Activated CD8-positive, alpha-beta memory T cell treated with anti-CD3 and anti-CD28 coated beads, Interleukin-2, amount 10 ng/mL, durations not matched to agents 7 days and 5 days (primary cell): Measurements from ENCODE around the gene PHC1. TPM values are rescaled to one million over a fixed set of nuclear protein-coding genes. Genes with fewer than 3 reads are reported as not detected.
"Not testable (repeated sequence)": the region's sequence is repeated elsewhere in the genome, so short reads cannot be mapped to it uniquely, and the experiment has no call there.

ENCODE experiments used
- ATAC-seq: fragments of 150-1000 bp; cut with Tn5 transposase; one replicate; pipeline ENCODE4 v1.10.0; 2021; ENCODE audit warnings: moderate library complexity
- CTCF ChIA-PET: fragments of 350-600 bp; sonication (Branson Sonifier 250); formaldehyde crosslinking; loops from one replicate; lab custom pipeline; 2021; ENCODE audit warnings: antibody characterized with exemption; lab: Charles Lee
- DNase-seq: peaks from one replicate; pipeline ENCODE4 v3.0.0-alpha.2; 2020
- H3K27ac Mint-ChIP-seq: one replicate; pipeline ENCODE4 v1.8.0; 2021; ENCODE audit warnings: mild to moderate bottlenecking, mixed read lengths
- H3K27me3 Mint-ChIP-seq: one replicate; pipeline ENCODE4 v1.8.0; 2021; ENCODE audit warnings: mixed read lengths
- H3K36me3 Mint-ChIP-seq: one replicate; pipeline ENCODE4 v1.8.0; 2021; ENCODE audit warnings: mild to moderate bottlenecking, mixed read lengths
- H3K4me1 Mint-ChIP-seq: one replicate; pipeline ENCODE4 v1.8.0; 2021; ENCODE audit warnings: mixed read lengths
- H3K4me3 Mint-ChIP-seq: one replicate; pipeline ENCODE4 v1.8.0; 2021; ENCODE audit warnings: mild to moderate bottlenecking, moderate library complexity, mixed read lengths
- H3K9me3 Mint-ChIP-seq: one replicate; pipeline ENCODE4 v1.8.0; 2022; ENCODE audit warnings: low read depth, mixed read lengths
- total RNA-seq, 2 experiments: library from RNA; stranded (reverse); gene quantifications; one replicate each; pipeline ENCODE4 v1.2.3, GENCODE V29; 2021

PHC1 gene
- total RNA-seq, 2 experiments from 2014 or later = 5.1 to 9.2 TPM

DNA sequence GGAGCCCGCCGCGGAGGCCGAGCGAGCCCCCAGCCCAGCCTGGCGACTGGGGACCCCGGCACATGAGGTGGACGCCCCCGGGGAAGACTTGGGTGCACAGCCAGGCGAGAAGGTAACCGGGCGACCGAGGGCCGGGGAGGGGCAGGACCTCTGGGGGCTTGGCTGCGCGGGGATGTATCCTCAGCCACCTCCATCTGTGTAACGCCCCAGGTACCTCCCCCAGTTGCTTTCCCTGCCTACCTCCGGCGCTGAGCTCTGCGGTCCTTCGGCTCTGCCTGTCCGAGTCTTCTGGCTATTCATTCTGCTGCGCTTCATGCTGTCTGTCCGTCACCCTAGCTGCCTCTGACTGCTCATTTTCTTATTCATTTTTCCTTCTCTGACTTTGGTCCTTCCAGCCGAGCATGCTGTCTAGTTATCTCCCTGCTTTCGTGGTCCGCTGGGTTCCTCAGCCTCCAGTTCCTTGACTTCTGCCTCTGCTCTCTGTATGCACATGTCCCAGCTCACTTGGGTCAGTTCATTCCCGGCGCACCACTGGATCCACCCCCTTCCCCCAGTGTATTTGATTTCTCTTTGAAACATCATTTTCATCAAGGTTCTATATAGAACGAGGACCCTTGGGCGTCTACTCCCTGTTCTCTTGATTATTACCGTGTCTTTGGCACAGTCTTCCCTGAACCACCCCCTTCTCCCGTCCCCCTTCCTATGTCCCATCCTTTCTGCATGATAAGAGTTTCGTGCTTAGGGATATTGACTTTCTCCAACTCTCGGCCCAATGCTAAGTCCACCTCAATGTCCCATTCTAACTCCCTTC is 612 bp downstream of the PHC1 start:
- Mint-ChIP-seq H3K9me3 (no peaks in the 10 kb centered on the region), H3K27me3 (peaks cover 18% of the 10 kb centered on the region), H3K4me1 (peaks cover 8% of the 10 kb centered on the region), H3K4me3 (no peak overlapping the region), H3K27ac (no peak overlapping the region), H3K36me3 (no peaks in the 10 kb centered on the region)
- peak; percentile 92 for ATAC-seq
- CTCF ChIA-PET = interaction anchor here (0.7 to 3.0 kb wide), 6 partner anchors 24 to 688 kb away, joined by 3 to 13 read pairs (median 4); partner anchors contain the start of gene M6PR
- peak; percentile 72 for DNase-seq

DNA sequence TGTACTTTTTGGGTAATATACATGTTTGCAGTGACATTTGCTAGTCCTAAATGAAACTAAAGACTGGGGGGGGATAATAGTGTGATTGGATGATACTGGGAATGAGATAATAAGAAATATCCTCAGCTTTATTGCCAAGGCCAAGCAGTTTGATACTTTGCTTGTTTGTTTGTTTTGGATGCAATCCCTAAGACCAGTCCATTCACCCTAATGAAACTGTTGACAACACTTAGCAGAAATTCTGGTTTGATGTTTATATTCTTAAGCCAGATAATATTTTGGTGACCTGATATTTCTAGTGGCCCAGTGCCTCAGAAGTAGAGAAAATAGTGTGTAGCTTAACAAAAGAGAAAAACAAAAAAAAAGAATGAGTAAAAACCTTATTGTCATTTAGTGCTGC is 1.8 kb downstream of the PHC1 start:
- Mint-ChIP-seq H3K36me3 (no peaks in the 10 kb centered on the region), H3K27ac (no peak overlapping the region), H3K4me3 (no peak overlapping the region), H3K27me3 (peaks cover 16% of the 10 kb centered on the region), H3K9me3 (no peaks in the 10 kb centered on the region), H3K4me1 (peaks cover 8% of the 10 kb centered on the region)
- DNase-seq (no peak), ATAC-seq (no peak)
- CTCF ChIA-PET = no interaction called here

- Mint-ChIP-seq H3K4me1 (peaks cover 8% of the 10 kb centered on the region), H3K27ac (no peak overlapping the region), H3K4me3 (no peak overlapping the region), H3K27me3 (peaks cover 16% of the 10 kb centered on the region), H3K9me3 (no peaks in the 10 kb centered on the region), H3K36me3 (no peaks in the 10 kb centered on the region)
- DNase-seq = no peak
- CTCF ChIA-PET = interaction anchor here (1.8 kb wide), 1 partner anchor 133 kb away, joined by 5 read pairs; no protein-coding TSS in a partner anchor
- ATAC-seq = no peak
These were observed 2.7 kb downstream of the PHC1 start for GRCh38 chr12:8917031-8917430.

GRCh38 chr12:8917751-8918150 is 3.4 kb downstream of the PHC1 start:
- H3K27ac Mint-ChIP-seq = no peak overlapping the region
- ATAC-seq (no peak), DNase-seq (no peak)
- H3K4me1 Mint-ChIP-seq = peaks cover 8% of the 10 kb centered on the region
- no peak overlapping the region for H3K4me3 Mint-ChIP-seq
- CTCF ChIA-PET = interaction anchor here (1.8 kb wide), 1 partner anchor 132 kb away, joined by 5 read pairs; no protein-coding TSS in a partner anchor
- peaks cover 13% of the 10 kb centered on the region for H3K27me3 Mint-ChIP-seq
- no peaks in the 10 kb centered on the region for H3K36me3 Mint-ChIP-seq
- no peaks in the 10 kb centered on the region for H3K9me3 Mint-ChIP-seq

DNA sequence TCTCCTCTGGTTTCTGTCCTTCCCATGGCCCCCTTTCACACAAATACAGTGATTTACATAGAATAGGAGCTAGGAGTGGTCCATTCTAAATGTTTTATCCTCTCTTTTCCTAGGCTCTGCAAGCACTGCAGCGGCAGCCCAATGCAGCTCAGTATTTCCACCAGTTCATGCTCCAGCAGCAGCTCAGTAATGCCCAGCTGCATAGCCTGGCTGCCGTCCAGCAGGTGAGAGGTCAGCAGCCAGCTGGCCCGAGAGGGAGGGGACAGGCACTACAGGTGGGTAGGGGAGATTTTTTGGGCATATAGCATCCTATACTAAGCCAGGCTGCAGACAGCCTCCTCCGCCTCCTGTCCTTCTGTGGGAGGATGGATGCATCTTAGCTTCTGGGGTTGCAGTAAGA is 5.3 kb downstream of the PHC1 start:
- H3K27ac Mint-ChIP-seq, DNase-seq, H3K9me3 Mint-ChIP-seq, ATAC-seq, H3K4me3 Mint-ChIP-seq, H3K27me3 Mint-ChIP-seq, H3K36me3 Mint-ChIP-seq, H3K4me1 Mint-ChIP-seq: not testable (repeated sequence)
- CTCF ChIA-PET = interaction anchor here (0.6 to 1.3 kb wide), 3 partner anchors 19 to 1222 kb away, joined by 3 read pairs; no protein-coding TSS in a partner anchor

DNA sequence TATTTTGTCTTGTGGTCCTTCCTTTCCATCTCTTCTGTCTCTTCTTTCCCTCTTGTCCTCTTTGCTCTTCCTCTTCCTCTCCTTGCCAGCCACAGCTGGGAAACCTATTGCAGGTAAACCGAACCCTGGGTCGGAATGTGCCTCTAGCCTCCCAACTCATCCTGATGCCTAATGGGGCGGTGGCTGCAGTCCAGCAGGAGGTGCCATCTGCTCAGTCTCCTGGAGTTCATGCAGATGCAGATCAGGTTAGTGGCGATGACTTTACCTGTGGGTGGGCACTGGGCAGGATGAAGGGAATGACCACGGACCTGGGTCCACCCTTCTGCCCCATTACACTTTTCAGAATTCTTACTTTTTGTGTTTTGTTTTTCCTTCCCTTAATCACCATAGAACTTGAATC is 8.2 kb downstream of the PHC1 start:
- no peak for DNase-seq

GRCh38 chr12:8930655-8931323 is 16.5 kb downstream of the PHC1 start:
- not testable (repeated sequence) for H3K27me3 Mint-ChIP-seq, H3K4me3 Mint-ChIP-seq, H3K27ac Mint-ChIP-seq, H3K4me1 Mint-ChIP-seq, DNase-seq, ATAC-seq, H3K9me3 Mint-ChIP-seq, H3K36me3 Mint-ChIP-seq
- CTCF ChIA-PET = interaction anchor here (1.0 kb wide), 1 partner anchor 123 kb away, joined by 3 read pairs; no protein-coding TSS in a partner anchor

More for the DNA sequence above, 8.2 kb downstream of the PHC1 start:
- H3K36me3 Mint-ChIP-seq = no peaks in the 10 kb centered on the region
- H3K9me3 Mint-ChIP-seq = no peaks in the 10 kb centered on the region
- H3K27ac Mint-ChIP-seq = no peak overlapping the region
- no peak for ATAC-seq
- no peaks in the 10 kb centered on the region for H3K4me1 Mint-ChIP-seq
- H3K27me3 Mint-ChIP-seq = no peaks in the 10 kb centered on the region
- H3K4me3 Mint-ChIP-seq = no peak overlapping the region
- CTCF ChIA-PET = interaction anchor here (2.0 kb wide), 1 partner anchor 32 kb away, joined by 4 read pairs; no protein-coding TSS in a partner anchor

DNA sequence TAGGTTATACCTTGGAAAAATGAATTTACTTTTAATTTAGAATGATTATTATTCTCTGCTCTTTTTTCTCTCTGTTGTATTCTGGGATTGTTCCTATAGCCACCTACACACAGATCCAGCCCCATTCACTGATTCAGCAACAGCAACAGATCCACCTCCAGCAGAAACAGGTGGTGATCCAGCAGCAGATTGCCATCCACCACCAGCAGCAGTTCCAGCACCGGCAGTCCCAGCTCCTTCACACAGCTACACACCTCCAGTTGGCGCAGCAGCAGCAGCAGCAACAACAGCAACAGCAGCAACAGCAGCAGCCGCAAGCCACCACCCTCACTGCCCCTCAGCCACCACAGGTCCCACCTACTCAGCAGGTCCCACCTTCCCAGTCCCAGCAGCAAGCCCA is 18.2 kb downstream of the PHC1 start:
- CTCF ChIA-PET, H3K4me3 Mint-ChIP-seq, DNase-seq, H3K9me3 Mint-ChIP-seq, H3K4me1 Mint-ChIP-seq, H3K27me3 Mint-ChIP-seq, H3K27ac Mint-ChIP-seq, H3K36me3 Mint-ChIP-seq, ATAC-seq: not testable (repeated sequence)

DNA sequence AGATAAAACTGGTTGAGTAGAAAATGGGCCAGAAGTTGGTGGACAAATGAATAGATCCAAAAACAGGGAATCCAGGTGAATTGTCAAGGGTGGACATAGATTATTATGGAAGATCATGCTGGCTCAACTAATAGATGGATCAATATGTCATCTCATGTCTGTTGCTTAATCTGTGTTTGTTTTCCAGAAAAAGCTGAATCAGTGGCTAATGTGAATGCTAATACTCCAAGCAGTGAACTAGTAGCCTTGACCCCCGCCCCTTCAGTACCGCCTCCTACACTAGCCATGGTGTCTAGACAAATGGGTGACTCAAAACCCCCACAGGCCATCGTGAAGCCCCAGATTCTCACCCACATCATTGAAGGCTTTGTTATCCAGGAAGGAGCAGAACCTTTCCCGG is 19.8 kb downstream of the PHC1 start:
- H3K36me3 Mint-ChIP-seq, H3K27ac Mint-ChIP-seq, CTCF ChIA-PET, H3K4me3 Mint-ChIP-seq, H3K9me3 Mint-ChIP-seq, H3K27me3 Mint-ChIP-seq, ATAC-seq, DNase-seq, H3K4me1 Mint-ChIP-seq: not testable (repeated sequence)

DNA sequence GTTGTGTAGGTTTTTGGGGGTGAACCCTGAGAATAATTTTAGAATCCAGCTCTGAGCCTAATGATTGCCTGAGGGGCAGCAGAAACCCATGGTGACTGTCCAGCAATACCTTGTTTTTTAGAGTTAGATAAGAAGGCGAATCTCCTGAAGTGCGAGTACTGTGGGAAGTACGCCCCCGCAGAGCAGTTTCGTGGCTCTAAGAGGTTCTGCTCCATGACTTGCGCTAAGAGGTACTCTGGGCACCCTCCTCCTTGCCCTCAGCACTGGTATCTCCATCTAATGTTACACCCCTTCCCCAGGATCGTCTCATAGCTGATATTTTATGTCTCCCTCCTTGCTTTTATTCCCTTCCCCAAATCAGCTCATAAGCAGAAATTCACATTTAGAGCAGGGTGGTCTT is 22.4 kb downstream of the PHC1 start:
- no peak for ATAC-seq
- Mint-ChIP-seq H3K9me3 (no peaks in the 10 kb centered on the region), H3K27ac (no peak overlapping the region)

GRCh38 chr12:8937842-8938442 is 23.6 kb downstream of the PHC1 start:
- H3K36me3 Mint-ChIP-seq = peaks cover 11% of the 10 kb centered on the region
- not testable (repeated sequence) for H3K27ac Mint-ChIP-seq, H3K4me1 Mint-ChIP-seq, H3K27me3 Mint-ChIP-seq, H3K9me3 Mint-ChIP-seq, DNase-seq, ATAC-seq, H3K4me3 Mint-ChIP-seq
- CTCF ChIA-PET = interaction anchor here (1.1 to 2.2 kb wide), 3 partner anchors 12 to 112 kb away, joined by 3 to 6 read pairs (median 5); partner anchors contain the start of gene M6PR

More for the DNA sequence above, 22.4 kb downstream of the PHC1 start:
- Mint-ChIP-seq H3K4me1 (no peaks in the 10 kb centered on the region), H3K4me3 (no peak overlapping the region), H3K27me3 (no peaks in the 10 kb centered on the region), H3K36me3 (peaks cover 4% of the 10 kb centered on the region)
- CTCF ChIA-PET = interaction anchor here (0.9 kb wide), 1 partner anchor 102 kb away, joined by 3 read pairs; no protein-coding TSS in a partner anchor
- DNase-seq = no peak

DNA sequence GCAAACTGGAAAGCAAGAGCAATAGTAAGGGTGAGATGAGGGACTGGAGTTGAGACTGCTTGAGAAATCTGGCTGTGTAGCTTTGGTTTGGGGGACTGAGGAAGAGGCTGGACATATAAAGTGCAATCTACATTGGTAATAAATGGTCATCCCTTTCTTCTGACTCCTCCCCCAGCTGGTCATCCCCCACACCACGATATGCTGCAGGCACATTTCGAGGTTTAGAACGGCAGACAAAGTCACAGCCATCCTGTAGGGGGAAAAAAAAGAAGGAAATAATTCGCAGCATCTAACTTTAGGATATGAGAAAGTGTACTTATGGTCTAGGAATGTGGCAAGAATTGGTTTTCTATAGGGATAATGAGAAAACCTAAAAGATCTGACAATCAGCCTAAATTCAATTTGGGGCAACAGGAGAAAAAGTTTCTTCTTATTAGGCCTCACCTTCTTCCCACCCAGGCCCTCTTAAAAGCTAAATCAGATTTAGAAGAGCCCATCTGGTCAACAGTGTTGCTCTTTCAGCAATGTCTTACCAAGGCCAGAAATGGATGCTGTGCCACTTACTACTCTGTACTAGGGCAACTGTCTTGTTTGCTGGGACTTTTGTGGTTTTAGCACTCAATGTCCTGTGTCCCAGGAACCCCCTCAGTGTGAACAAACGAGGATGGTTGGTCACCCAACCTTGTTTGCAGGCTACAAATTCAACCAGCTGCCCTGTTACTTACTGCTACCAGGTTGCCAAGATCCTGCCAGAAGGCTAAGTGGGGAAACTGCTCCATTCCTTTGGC is 27.6 kb downstream of the PHC1 start:
- CTCF ChIA-PET = interaction anchor here (1.2 kb wide), 1 partner anchor 108 kb away, joined by 3 read pairs; no protein-coding TSS in a partner anchor

More for the DNA sequence above, 27.6 kb downstream of the PHC1 start:
- H3K4me1 Mint-ChIP-seq = peaks cover 8% of the 10 kb centered on the region
- no peaks in the 10 kb centered on the region for H3K9me3 Mint-ChIP-seq
- no peak overlapping the region for H3K27ac Mint-ChIP-seq
- DNase-seq (no peak), ATAC-seq (no peak)
- no peak overlapping the region for H3K4me3 Mint-ChIP-seq
- no peaks in the 10 kb centered on the region for H3K27me3 Mint-ChIP-seq
- H3K36me3 Mint-ChIP-seq = peaks cover 38% of the 10 kb centered on the region
